Hematopoietic multipotent progenitor cell treated with erythropoietin and hydrocortisone succinate and interleukin-3 and kit ligand, for 15 days (in vitro differentiated cells): ENCODE data around the gene FARP1.
"Not testable (repeated sequence)": the region's sequence is repeated elsewhere in the genome, so short reads cannot be mapped to it uniquely, and the experiment has no call there.

Experiments used
- DNase-seq: peaks from one replicate; pipeline ENCODE4 v3.0.0-alpha.2; 2015; ENCODE audit warnings: low spot score

The FARP1 gene

DNA sequence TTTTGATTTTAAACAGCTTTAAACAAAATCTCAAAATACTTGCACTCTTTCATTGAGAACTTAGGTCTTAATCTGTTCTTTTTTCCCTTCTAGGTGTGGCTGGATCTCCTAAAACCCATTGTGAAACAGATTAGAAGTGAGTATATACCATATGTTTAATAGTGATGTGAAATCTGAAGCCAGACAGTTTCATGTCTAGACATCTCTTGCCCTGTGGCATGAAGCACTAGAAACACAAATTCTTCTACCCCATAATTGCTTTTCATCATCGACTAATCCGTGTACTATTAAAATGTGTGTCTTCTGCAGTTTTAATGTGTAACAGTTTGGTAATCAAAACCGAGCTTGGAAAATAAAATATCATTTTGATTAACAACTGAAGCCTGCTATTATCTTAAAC, 222.4 kb downstream of the FARP1 start:
- no peak for DNase-seq

DNA sequence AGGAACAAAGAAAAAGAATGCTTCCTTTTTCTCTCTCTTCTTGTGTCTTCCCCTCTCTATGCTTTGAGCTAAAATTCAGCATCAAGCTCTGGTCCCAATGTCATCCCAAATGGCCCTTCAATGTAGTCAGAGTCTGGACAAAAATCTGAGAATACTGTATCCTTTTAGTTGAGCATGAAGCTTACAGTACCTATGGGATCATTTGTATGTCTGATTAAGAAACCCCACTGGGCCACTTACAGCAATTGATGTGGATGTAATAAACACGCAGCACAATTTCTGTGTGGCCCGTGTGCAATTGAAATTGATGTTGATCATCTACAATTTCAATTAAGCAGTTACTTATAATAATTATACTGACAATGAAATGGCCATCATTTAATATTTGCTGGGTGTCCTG, 223.1 kb downstream of the FARP1 start:
- DNase-seq, result no peak

DNA sequence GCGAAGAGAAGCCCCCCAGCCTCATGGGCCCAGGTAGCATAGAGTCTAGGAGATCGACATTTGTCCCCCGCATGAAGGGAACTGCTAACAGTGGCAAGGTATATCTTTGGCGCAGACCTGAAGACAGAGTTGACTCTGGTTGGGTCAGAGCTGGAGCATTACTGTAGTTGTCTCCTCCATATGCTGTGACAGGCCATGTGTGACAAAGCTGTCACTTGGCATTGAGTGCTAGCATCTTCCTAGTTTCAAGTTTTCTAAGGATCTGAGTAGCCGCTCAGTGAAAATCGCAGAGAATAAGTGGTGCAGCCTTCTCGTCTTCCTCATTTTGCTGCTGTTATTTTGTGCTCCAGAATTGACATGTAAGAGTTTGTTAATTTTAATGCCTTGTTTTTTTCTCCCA, 223.5 kb downstream of the FARP1 start:
- DNase-seq, result no peak

DNA sequence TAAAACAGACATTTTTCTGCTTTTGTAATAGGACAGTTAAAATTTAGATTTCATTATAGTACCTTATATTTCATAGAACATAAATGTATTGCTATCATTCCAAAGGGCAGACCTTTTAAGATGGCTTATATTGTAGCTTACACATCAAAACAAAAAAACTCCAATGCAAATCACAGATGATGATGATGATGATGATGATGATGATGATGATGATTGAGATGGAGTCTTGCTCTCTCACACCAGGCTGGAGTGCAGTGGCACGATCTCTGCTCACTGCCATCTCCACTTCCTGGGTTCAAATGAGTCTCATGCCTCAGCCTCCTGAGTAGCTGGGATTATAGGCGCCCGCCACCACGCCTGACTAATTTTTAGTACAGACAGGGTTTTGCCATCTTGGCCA, 224.1 kb downstream of the FARP1 start:
- no peak for DNase-seq

DNA sequence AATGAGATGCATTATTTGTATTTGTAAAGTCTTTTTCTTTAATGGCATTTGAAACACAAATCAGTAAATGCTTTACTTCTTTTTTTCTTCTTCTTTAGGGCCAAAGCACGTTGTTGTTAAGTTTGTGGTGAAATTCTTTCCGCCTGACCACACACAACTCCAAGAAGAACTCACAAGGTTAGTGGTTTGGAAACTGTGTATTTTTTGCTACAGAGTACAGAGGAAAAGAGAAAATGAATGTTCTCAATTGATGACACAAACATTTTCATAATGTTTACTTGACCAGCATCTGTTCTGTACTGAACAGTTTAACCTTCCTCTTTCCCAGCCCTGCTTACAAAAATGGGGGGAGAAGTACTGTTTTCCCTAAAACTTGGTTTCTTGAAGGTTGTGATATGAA, 225.1 kb downstream of the FARP1 start:
- DNase-seq, result no peak

DNA sequence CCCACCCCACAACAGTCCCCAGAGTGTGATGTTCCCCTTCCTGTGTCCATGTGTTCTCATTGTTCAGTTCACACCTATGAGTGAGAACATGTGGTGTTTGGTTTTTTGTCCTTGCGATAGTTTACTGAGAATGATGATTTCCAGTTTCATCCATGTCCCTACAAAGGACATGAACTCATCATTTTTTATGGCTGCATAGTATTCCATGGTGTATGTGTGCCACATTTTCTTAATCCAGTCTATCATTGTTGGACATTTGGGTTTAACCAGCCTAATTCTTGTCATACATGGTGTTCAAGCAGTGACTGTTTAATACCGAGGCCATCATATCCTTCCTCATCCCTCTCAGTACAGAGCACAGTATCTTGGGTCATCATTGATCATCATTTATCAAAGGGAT, 226.6 kb downstream of the FARP1 start:
- not testable (repeated sequence) for DNase-seq

DNA sequence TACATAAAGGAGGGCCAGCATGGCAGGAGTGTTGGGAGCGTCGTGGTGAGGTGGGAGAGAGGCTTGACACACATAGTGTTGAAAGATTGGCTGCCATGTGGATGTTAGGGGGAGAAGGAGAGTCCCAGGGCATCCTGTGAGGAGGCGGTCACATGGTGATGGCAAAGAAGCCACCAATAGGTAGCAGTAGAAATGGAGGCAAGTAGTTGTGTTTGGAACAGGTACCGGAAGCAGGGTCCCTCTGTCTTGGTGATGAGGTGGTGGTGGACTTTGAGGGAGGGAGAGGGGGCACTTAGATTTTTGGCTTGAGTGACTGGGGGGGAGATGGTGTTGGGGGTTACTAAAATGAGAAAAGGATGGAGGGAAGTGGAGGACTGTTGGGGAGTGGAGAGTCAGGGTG, 227.4 kb downstream of the FARP1 start:
- DNase-seq, result no peak

DNA sequence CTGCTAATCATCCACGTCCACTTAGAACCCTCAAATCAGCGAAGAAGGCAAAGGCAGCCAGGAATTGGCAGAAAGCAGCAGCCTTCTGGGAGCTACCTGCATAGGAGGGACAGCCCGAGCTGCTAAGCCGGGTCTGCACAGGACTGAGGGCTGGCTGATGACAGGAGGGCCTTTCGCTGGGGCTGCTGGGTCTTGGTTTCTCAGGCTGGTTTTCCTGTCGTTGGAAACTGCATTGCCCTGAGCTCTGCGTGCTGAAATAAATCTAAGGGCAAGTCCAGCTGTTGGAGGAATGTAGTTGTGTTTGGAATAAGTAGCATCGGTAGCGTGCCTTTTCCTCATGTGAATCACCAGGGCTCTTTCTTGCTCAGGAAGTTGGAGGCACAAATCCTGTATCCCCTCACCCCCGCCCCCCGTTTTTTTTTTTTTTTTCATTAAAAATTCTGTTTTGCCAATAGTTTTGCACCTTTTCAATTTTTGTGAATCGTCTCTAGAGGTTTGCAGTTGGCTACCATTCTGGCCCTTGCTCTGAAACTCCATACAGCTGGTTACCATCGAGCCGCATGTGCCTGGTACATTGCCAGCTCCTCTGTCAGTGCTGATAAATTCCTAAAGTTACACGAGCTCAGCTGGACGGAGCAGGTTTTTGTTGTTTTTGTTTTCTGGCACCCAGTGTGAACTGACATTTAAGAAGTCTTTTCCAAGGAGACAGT, 228.1 kb downstream of the FARP1 start:
- DNase-seq, result no peak

DNA sequence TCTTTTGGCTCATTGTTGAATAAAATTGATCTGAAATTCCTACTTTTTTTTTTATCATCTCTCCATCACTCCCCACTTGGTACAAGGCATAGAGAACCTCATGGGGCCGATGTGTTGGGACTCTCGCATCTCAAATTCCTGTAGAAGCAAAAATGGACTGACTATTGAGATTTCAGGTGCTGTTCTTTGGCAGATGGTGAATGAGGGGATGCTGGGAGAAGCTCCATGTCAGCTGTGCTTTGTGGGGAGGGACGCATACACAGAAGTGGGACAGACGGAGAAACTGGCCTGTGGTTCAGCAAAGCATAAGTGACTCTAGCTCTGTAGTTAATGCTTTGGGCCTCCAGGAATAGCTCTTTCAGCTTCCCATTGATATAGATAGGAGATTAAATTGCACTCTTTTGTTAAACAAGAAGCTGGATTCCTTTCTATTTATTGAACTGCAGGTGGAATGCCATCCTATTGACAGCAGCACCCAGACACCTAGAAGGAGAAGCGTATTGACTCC, 228.7 kb downstream of the FARP1 start:
- DNase-seq, result no peak

DNA sequence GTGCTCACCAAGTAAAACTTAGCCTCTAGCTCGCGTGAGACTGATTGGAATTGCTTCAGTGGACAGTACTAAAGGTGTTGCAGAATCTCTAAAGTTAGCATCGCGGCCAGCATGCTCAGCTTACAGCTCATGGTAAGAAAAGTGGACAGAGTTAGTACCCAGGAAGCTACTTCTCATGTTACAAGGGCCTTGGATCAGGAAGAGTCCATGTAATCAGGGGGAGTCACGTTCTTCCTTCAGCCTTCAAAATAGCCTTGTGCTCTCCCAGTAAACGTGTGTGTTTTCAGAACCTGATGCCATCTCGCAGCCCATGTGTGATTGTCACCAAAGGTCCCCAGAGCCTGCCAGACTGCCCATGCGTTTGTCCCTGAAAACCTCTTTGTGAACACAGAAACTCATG, 230.0 kb downstream of the FARP1 start:
- no peak for DNase-seq

DNA sequence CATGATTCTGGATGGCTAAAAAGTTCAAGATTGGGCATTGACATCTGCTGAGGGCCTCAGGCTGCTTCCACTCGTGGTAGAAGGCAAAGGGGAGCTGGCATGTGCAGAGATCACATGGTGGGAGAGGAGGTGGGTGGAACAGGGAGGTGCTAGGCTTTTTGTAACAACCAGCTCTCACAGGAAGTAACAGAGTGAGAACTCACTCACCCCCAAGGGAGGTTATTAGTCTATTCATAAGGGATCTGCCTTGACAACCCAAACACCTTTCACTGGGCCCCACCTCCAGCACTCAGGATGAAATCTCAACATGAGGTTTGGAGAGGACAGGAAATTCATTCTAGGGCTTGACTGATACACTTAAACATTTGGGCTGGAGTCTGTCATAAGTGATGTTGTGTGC, 231.9 kb downstream of the FARP1 start:
- no peak for DNase-seq

DNA sequence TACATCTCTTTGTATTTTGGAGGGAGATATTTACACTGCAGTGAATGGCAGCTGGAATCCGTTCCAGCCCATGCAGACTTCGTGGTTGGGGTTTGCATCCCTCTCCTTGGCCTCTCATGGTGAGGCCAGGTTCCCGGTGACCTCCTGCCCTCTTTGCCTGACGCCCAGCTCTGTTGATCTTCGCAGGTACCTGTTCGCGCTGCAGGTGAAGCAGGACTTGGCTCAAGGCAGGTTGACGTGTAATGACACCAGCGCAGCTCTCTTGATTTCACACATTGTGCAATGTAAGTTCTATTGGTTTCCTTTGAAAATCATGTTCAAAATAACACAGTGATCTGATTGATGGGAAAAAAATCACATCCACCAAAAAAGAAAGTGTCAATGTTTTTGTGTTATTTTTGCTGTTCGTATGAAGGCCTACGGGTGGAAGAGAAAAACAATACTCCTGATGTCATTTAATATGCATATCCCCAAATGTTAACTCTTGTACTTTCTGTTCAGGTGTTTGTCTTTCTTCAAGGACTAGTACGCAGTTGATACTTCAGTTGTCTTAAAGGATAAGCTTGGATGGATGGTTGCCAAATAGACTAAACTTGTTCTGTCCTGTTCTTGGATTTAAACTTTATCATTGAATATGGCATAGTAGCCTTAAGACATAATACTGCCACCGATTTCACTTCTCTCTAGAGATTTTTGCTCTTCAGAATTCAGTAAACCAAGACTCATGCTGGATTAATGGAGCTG, 234.9 kb downstream of the FARP1 start:
- no peak for DNase-seq

DNA sequence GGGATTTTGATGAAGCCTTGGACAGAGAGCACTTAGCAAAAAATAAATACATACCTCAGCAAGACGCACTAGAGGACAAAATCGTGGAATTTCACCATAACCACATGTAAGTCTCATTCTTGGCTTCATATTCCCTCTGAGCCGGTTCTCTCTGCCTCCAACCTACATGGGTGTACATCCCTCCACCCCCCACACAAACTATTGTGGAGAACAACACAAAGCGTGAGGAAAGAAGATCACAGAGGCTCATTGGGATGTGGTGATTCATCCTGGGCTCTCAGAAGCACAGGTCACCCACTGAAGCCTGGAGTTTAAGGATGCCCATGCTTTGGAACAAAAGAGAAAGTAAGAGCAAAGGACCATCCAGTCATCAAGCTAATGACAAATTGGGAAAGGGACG, 241.8 kb downstream of the FARP1 start:
- DNase-seq, result no peak

DNA sequence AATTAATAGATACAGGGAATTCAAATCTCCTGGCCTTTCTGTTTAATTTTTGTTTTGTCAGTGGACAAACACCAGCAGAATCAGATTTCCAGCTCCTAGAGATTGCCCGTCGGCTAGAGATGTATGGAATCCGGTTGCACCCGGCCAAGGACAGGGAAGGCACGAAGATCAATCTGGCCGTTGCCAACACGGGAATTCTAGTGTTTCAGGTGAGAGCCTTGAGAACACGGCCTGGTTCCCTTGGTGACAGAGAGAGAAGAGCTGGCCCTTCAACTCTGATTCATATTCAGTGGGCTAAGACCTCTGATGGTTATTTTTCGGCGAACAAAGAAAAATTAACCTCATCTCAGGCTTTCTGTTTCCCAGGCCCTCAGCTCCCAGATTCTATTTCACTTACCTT, 242.7 kb downstream of the FARP1 start:
- no peak for DNase-seq

DNA sequence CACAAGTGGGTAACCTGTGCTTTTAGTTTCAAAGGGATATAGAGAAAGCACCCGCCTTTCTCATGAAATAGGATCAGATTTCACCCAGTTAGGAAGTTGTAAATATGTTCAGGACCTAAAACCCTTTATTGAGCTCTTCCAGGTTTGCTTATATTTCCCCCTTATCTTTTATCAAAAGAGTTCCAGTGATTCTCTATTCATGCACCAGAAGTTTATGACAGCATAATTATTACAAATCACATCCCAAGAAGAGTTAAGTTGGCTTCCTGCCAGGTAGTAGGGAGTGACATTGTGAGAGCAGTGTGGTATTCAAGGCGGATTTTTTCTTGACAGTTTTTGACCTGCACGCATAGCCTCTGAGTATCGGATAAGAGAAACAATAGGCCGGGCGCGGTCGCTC, 243.7 kb downstream of the FARP1 start:
- no peak for DNase-seq

DNA sequence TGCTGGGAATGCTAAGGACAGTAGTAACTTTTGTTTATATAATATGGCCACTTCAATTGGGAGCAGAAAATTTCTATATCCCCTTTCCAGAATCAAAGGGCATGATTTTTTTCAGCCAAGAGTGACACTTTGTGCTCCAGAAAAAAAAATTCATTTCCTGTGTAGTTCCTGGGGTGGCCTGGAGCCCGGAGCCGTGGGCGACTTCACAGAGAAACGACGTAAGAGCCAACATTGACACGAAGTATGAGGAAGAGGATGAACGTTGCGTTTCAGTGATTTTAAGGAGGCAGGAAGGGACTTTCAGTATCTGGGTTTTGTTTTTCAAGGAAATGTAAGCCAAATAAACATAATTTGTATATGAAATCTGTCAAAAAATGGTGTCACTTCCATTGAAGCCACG, 246.4 kb downstream of the FARP1 start:
- DNase-seq, result no peak

DNA sequence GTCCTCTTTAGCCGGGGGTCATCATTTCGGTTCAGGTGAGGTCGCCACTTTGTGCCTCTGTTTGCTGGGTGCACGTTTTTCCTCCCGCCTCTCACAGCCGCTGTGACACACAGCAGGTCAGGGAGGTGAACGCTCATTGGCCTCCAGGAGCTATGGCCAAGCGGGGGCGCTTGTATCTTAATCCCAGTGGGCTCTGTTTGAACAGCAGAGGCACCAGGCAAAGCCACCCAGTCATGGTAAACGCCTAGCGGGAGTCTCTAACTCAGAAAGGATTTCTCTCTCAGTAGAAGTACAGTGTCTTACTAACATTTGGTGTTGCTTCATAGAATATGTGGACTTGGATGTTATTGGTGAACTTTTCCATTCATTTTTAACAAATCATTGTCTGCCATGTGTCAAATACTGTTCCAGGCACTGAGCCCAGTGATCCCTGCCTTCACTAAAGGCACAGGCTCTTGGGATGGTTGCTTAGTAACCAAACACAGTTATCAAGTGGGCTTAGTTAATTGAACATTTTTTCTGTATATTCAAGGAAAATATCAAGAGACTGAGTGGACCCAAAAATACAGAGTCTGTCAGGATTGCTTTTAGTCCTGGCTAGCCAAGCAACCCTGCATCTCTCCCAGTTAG, 247.3 kb downstream of the FARP1 start:
- DNase-seq, result no peak

DNA sequence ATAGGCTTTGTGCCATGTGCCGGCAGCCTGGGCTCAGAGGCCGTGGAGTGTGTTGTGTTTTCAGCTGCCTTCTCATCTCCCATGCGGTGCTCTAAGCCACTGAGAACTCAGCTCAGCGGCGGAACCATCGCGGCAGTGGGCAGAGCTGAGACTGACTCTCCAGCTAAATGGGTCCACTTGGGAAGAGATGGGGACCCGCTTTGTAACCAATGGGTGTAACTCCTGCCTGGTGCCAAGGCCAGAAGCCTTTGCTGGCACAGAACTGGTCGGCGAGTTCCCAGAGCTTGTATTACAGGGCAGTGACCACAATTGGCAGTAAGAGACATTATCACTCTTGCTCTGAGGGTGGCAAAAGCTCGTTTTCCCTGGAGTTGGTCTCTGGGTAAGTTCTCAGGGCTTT, 251.0 kb downstream of the FARP1 start:
- DNase-seq, result no peak

DNA sequence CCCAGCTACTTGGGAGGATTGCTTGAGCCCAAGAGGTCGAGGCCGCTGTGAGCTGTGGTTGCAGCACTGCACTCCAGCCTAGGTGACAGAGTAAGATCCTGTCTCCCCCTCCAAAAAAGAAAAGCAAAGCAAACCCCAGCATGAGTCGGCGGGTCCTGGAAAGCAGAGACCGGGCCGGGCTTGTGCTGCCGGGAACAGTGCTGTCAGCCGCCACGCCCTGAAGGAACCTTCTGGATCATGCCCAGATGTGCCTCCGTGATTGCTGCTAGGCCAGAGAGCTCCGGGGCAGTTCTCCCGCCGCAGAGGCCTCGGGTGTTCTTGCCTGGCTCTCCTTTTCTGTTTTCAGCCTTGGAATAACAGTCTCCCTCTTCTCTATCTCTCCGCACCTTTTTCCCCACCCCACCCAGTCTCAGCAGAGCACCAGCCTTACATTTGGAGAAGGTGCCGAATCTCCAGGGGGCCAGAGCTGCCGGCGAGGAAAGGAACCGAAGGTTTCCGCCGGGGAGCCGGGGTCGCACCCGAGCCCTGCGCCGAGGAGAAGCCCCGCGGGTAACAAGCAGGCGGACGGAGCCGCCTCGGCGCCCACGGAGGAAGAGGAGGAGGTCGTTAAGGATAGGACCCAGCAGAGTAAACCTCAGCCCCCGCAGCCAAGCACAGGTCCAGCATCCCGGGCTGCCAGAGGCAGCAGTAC, 252.1 kb downstream of the FARP1 start:
- DNase-seq, result no peak

DNA sequence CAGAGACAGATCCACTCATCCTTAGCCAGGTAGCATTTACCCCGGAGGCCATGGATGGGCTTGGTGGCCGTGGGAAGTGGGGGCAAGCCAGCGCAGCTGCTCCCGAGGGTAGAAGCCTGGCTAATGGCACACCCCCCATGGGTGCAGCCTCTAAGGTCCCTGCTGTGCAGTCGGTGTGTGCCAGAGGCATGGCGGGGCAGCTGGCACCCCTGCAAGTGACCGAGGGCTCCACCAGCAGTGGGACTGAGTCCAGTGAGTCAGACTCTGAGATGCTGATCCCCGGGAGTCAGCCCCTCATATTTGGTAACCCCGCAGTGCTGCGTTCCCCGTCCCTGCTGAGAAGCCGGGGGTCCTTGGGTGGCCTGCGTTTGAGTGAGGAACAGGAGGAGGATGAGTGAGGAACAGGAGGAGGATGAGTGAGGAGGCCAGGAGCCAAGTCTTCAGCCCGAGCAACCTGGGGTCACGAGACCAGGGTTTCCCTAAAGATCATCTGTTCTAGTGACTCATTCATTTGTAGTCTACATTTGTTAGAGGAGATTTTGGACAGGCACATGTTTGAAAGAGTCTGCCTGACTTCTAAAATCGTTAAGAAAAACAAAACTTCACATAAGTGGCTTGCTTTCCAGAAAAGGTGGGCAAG, 253.3 kb downstream of the FARP1 start:
- DNase-seq, result no peak

DNA sequence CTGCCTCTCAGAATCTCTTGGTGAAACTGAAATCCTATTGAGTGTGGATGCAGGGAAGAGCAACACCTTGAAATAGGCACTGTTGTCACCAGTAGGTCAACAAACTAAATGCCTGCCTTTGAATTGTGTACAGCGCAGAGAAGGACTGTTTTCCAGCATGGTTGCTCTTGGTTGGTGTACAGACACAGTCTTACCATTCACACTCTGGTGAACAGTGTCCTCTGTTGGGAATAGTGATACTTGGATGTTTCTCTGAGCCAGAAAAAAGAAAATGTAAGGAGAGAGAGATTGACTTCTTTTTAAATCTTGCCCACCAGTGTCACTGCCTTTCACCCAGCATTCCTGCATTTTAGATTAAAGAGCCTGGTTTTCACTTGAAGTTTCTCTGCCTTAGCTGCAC, 254.3 kb downstream of the FARP1 start:
- DNase-seq, result no peak

DNA sequence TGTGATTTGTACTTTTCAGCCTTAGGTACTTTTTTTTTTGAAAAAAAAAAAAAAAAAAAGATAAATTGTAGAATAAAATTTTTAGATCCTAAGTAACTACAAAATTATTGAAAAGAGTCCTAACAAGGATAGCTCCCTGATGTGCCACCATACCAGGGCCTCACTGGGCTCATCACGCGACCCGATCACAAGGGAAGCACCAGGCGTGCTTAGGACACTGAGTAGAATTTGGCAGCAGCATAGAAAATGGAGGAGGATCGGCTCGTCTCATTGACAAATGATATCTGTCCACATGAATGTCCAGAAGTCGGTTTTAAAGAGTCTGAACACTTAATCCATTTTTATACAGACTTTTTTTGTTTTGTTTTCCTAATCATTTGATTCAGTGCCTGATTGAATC, 255.0 kb downstream of the FARP1 start:
- DNase-seq, result no peak
